Measurements from ENCODE around the gene FILIP1.

Gene FILIP1

DNA sequence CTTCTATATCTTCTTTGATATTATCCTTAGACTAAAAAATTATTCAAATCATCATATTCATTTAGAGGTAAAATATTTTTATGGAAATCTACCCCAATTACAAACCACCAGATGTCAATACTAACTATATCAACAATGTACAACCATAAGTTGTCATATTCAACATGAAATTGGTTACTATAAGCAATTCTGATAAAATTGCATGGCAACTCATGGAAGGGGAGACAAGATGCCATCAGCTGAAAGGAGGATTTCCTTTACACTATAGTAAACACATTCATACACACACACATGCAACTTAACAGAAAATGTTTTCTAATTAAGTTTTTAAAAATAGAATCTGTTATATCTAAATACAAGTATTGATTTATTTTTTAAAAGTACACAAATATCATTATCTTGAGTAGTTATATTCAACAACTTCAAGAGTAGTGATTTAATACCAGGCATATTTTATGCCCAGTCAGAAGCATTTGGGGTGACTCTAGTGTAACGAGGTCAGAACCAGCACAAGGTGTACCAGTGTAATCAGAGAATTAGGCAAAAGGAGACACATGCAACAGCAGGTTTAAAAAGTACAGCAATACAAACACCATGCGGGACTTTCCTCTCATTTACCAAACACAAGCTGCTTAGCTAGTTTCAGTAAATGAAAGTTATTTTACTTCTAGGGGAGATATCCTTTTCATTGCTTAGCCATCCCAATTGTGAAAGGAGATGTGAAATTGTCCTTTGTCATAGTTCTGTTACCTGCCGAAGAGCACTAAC lies 1.0 kb downstream of the FILIP1 start:
- no peak for DNase-seq (ENCODE audit: low read depth)

DNA sequence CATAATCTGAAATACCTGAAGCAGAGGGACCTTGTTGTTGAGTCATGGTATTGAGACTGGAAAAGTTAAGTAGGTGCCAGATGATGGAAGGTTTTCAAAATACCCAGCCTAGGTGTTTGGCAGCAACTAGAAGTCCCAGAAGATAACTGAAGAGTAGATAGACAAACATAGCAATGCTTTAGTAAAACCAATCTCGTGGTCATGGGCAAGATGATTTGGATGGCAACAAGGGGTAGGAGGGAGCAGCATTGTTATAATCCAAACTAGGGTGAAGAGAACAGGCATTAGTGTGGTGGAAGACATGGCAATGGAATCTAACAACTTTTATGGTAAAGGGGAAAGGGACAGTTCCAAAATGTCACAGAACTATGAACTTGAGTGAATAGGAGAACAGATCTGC lies 2.3 kb downstream of the FILIP1 start:
- no peak for DNase-seq (ENCODE audit: low read depth)

DNA sequence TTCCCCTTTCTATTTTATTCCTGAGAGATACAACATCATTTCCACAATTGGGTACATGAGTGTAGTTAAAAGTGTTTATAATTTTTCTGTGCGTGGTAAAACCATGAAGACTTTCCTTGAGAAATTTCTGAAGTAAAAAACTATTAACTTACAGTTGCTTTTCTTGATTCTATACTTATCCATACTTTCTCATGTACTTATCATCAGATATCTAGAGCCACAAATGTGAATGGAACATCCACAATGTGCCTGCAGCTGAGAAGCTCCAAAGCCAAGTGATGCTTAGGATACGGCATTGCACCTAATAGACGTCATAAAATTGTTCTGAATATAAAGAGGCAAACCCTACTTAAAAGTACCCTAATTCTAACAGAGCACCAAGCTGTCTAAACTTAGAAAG lies 2.9 kb downstream of the FILIP1 start:
- no peak for DNase-seq (ENCODE audit: low read depth)

DNA sequence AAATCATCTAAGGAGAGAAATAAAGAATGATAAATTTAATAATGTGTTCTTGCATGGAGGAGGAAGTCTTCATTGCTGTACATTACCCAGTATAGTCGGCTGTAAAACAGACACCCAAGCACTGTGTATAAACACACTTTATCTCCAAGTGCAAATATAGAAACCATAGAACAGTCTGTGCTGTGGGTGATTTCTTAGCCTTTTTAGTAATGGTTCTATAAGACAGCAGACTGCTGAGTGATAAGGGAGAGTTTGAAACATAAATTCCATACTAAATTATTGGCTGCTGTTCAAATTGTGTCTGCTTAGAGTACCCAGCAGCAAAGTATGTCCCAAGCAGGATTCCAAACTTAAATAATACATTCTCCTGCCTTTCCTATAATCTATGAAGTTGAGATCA lies 4.6 kb downstream of the FILIP1 start:
- no peak for DNase-seq (ENCODE audit: low read depth)

DNA sequence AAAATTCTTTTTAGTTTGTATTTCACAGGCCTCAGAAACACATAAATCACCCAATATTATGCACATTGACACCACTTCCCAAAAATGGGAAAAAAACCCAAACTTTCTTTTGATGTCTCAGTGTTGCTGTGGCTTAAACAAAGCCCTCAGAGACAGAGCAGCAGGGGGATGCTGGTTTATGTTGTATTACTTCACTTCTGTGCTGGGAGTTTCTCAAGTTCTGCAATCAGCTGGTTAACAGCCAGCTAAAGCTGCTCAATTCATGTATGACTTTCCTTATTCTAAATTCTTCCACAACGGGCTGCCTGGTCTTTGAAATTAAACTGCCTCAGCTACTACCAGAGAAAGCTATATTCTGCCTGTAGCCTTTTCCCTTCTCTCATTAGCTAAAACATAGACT lies 5.6 kb downstream of the FILIP1 start:
- no peak for DNase-seq (ENCODE audit: low read depth)

DNA sequence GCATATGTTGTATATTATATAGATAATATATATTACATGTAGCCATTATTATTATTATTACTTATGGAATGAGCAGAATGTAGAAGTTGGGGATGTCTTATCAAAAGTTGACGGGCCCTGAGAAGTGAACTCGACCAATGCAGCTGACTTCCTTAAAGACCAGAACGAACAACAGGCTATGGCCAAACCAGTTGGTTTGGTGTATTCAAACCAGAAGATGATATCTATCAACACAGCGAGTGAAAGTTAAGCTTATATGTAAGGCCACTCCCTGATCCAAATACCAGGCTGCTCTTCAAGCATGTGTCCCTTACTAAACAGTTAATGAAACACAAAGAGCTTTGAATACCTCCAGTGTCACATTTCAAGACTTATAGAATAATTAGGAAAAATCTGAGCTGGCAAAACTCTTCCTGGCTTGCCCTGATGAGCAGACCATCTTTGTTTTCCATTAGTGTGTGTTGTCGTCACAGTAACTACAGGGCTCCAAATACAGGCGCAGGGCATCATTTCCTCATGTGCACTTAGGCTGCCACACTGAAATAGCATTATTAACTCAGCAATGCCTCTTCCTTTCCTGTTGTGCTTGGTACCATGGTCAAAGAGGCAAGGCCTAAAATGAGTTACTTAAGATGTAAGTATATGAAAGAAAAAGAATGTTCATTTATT lies 6.6 kb downstream of the FILIP1 start:
- no peak for DNase-seq (ENCODE audit: low read depth)

DNA sequence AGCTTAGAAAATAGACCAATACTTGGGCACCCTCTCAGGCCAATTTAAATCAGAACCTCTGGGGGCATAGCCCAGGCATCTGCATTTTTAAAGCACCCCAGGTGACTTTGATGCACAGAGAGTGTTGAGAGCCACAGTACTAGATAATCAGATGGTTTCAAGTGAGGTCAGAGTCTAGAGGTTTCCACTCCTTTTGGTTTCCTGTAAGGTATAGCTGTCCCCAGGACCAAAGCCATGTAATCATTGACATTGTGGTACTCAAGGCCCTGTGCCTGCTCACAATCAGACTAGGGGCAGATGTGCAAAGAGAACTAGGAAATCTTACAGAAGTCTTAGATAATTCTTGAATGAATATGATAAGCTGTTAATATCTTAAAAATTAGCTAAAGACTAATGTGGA lies 9.1 kb downstream of the FILIP1 start:
- DNase-seq (ENCODE audit: low read depth): no peak

DNA sequence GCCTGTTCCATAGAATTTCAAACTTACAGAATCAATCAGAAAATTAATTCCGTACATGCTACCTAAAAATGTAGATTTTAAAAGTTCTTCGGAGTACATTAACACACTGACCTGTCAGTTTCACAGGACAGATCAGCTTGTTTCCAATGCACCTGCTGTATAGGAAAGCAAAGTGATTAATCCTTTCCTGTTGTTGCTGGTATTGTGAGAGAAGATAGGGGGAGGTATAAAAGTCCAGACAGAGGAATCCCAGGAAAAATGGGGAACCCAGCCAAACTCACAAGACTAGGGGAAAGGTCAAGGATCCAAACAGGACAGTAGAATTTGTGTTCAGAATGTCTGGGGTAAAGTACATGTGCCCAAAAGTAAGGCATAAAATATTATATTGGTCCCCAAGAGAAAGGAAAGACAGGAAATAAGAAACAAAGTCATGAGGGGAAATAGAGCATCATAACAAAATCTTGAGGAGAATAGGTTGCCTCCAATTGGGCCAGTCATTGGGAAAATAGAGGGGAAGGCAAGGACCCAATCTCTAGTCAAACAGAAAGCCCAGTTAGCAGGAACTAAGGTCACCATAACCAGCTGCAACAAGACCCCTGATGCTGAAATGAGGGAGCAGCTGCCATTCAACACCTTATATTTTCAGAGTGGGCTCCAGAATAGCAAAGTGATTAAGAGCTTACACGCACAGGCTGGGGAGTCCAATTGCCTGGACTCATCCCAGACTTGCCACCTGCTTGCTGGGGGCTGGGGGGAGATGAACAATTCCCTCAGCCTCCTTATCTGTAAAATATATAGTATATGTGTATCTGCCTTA lies 10.3 kb downstream of the FILIP1 start:
- DNase-seq (ENCODE audit: low read depth): no peak

DNA sequence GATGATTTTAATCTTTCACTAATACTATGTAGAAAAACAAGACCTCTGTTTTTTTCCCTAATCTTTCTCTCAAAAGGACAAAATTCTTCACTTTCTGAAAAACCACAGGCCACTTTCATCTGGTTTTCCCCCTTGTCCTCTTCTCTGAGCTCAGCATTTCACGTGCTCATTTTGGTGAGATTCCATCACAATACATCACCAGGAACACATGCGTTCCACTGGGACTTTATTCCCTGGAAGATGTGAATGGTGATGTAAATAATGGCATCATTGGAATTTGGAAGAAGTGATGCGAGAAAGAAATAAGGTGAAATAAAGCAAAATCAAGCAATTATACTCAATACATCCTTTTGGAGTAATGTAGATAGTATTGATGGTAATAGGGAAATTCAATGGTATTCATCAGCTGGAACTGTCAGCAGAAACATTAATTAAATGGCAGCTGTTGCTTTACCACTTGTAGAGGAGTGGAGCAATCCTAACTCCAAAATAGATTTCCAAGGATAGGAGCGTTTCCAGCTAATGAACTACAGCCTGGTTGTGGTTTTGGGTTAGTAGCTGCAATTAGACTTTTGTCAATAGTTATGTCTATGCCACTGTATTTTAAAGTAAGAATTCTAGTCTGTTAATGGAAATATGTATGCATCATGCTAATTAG lies 11.5 kb downstream of the FILIP1 start:
- DNase-seq (ENCODE audit: low read depth): no peak

DNA sequence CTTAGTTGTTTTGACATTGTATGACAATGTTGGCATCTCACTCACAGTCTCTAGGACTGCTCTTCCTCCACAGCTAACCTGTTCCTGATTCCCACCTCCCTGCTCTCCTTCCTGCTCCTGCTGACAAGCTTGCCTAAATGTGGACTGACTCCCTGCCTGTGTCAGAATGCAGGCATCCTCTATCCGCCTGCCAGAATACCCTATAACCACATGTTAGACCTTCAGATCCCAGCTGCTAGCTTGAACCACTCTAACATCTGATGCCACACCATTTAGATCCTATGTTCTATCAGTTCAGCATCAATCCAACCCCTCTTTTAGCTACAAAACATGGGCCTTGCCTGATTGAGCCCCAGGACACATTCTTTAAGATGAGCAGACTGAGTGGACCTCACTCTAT lies 12.2 kb downstream of the FILIP1 start:
- no peak for DNase-seq (ENCODE audit: low read depth)

DNA sequence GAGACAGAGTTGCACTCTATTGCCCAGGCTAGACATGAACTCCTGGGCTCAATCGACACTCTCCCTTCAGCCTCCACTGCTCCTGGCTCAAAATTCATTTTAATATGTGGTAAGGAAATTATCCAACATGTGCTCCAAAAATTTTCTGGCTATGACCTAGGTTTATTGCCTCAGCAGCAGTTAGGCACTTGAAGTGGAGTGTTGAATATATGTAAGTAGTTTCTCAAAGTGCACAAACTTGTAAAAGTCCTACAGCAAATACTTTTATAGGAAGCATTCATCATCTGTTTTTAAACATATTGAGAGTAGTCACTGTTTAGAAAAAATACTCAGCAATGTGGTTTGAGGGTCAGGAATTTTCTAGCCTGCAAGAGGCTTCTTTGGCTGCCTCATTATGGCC lies 13.2 kb downstream of the FILIP1 start:
- no peak for DNase-seq (ENCODE audit: low read depth)

DNA sequence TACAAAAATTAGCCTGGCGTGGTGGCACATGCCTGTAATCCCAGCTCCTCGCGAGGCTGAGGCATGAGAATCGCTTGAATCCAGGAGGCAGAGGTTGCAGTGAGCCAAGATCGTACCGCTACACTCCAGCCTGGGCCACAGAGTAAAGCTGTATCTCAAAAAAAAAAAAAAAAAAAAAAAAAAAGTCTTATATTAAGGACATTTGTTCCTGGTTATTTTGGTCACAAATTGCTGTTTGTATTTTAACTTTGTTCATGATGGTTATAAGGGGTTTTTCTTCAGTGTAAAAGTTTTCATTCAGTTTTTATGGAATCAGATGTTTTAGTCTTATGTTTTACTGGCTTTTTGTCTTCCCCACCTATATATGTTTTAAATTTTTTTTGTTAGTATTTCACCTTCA lies 13.9 kb downstream of the FILIP1 start:
- DNase-seq (ENCODE audit: low read depth): no peak

DNA sequence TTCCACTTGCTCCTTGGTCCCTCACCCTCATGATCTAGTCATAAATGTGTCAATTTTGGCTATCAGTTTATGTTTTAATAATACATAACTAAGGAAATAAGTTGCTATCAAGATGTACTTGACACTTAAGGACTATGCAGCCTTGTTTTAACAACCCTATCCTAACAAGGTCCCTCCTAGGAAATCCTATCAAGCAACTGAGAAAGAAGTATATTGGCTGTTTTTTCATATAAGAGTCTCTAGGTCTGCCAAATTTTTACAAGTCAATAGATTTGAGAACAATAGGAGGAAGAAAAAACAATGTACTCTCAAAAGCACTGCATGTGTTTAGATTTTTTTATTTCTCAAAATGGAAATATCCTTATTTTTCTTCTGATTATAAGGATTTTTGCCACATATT lies 14.7 kb downstream of the FILIP1 start:
- DNase-seq (ENCODE audit: low read depth): no peak

DNA sequence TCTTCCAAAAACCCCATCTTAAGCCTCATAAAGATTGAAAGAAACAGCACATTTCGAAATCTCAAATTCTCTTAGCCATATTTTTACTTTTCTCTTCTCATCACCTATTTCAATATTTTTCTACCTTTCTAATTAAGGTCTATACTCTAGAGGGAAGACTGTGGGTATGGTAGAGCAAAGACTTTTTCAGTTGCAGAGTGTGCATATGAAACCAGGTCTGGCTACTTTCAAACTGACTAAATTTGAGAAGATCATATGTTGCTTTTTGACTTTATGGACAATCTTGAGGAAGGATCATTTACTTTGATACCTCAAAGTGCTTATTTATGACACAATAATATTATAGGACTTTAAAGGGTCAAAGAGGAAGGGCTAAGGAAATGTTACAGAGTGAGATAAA lies 20.7 kb downstream of the FILIP1 start:
- no peak for DNase-seq (ENCODE audit: low read depth)

DNA sequence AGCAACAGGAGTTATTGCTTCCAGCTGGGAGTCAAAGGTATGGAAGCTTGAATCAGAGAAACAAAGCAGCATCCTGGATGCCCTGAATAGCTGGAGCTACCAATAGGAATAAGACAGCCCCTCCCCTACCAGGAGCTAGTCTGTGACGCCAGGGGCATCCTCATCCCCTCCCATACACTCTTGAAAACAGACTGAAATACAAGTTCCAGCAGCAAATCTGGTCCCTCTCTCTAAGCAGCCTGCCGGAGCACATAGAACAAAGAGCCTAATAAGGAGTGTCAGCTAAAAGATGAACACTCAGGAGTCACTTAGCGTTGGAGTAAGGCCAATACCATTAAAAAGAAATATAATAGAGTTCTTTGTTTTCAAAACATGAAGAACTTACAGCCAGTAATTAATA lies 25.6 kb downstream of the FILIP1 start:
- no peak for DNase-seq (ENCODE audit: low read depth)

DNA sequence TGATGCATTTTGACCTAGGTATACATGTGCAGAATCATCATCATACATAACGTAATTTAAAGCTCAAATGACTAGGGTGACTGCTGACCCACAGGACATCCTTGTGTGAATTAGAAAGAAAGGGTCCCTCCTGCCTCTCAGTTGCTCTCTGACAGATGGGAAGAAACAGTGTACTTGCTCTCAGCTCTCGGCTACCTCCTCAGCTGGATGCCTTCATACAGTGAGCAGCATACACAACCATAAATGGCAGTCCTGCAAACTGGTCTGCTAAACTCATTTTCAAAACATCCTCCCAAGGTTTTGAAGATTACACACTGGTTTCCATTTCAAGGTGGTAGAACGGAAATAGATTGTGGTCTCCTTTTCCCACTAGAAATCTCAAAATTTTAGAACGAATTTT lies 26.3 kb downstream of the FILIP1 start:
- DNase-seq (ENCODE audit: low read depth): no peak

DNA sequence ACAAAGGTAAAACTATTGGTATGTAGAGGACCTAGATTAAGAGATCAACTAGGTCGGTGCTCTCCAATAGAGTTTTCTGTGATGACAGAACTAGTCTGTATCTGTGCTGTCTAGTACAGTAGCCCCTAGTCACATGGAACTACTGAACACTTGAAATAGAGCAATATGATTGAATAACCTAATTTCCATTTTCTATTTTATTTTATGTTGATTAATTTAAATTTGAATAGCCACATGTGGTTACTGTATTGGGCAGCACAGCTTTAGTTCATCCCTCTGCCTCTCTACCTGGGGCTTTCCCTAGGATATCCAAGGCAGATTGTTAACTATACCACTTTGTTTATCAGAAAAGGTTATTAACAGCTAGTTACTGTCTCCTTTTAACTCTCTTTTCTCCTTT lies 27.0 kb downstream of the FILIP1 start:
- no peak for DNase-seq (ENCODE audit: low read depth)

DNA sequence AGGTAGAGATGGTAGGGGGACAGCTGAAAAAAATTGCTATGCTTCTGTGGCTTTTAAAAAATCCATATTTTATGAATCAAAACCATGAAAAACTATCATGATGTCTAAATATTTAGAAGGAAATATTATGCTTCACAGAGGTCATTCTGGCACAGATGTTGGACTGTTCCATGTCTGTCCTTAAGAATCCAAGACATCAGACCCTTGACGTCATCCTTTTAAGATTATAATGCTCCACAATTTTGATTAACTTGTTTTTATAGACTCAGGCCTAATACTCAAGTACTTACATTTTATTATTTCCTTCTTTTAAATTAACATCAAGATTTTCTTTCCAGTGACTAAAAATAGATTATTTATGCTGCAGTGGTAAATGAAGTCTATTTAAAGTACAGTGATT lies 29.7 kb downstream of the FILIP1 start:
- no peak for DNase-seq (ENCODE audit: low read depth)

DNA sequence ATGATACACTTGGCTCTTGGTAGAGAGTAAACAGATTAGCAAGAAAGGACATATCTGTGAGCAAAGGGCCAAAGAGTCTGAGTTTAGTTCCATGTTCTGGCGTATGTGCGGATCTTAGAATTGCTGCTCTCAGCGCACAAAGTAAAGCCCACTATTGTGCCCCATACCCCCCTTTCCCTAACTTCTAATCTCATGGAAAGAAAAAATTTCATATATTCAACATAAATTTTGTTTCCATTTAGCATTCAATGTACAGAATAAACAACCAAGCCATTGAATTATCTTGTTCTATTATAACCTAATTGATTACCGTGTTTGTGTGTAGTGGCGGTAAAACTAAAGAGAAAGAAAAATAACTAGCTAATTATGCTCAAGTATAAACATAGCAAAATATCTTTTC lies 30.5 kb downstream of the FILIP1 start:
- DNase-seq (ENCODE audit: low read depth): no peak

DNA sequence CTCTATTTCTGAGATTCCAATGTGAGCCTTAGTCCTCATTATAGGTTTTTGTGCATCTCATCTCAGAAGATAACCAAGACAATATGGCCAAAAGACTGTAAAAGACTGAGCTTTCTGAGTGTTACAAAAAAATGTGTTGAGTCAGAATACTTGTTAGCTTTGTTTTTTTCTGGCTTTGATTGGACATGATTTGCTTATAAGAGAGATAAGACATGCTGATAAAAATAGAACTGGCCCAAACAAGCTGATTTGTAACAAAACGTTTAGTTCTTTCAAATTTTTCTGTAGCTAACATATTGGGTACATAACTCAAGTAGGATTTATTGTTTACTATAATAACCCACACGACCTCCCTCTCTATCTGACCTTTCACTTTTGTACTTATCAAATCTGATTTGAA lies 32.9 kb downstream of the FILIP1 start:
- DNase-seq (ENCODE audit: low read depth): no peak

DNA sequence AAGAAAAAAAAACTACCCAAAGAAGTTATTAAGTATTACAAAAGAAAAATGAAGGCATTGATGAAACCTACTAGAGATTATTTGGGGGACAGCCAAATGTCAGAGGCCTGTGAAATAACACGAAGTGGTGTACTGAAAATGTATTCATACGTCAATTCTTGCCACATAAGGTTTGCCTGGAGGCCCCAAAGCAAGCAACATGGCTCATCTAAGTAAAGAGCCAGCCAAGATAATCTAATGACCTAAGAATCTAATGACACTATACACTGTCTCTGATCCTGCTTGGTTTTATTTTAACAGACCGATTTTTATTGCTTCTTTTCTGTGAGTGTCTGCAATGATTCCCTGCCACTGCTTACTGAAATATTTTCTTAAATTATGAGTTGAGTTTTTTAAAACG lies 34.7 kb downstream of the FILIP1 start:
- DNase-seq (ENCODE audit: low read depth): no peak

DNA sequence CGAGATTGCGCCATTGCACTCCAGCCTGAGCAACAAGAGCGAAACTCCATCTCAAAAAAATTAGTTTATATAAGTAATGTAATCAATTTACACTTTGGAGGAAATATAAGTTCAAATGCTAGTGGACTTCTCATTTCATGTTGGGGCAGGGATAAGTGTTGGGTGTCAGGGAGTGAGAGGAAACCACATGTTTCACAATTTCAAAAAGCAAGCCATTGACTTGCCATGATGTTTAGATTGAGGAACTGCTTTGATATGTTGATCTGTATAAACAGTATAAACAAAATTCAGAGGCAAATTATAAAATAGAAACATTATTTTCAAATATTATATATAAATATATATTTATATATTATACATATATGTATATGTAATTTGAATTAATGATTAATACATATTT lies 42.7 kb downstream of the FILIP1 start:
- no peak for DNase-seq (ENCODE audit: low read depth)

All from activated T-cell treated with anti-CD3 and anti-CD28 coated beads for 24 hours (primary cell).